Trophoblast cell (in vitro differentiated cells and primary cell): ENCODE measurements around the gene ZDHHC14.
A peak's percentile ranks its signal among the peaks of the same experiment; 100 is the strongest.
"Not testable (repeated sequence)": the region's sequence is repeated elsewhere in the genome, so short reads cannot be mapped to it uniquely, and the experiment has no call there.

Source experiments
- DNase-seq, 2 donors: peaks; one replicate each; pipeline ENCODE4 v3.0.0-alpha.2; 2016
- H2AFZ ChIP-seq: 2 replicates; pipeline ENCODE4 v1.6.1; 2013; ENCODE audit warnings: low read length, moderate library complexity, mild to moderate bottlenecking; ENCODE audit not compliant: insufficient read depth, poor library complexity
- H2AK5ac ChIP-seq: 2 replicates; pipeline ENCODE4 v1.6.1; 2013; ENCODE audit warnings: mild to moderate bottlenecking, low read length
- H2BK120ac ChIP-seq: 2 replicates; pipeline ENCODE4 v1.6.1; 2013; ENCODE audit warnings: low read length, mild to moderate bottlenecking, moderate library complexity; ENCODE audit not compliant: insufficient read depth, poor library complexity
- H2BK12ac ChIP-seq: 2 replicates; pipeline ENCODE4 v1.6.1; 2013; ENCODE audit warnings: mild to moderate bottlenecking, low read length, moderate library complexity
- H2BK5ac ChIP-seq: 2 replicates; pipeline ENCODE4 v1.6.1; 2013; ENCODE audit warnings: low read length, low read depth, moderate library complexity, mild to moderate bottlenecking; ENCODE audit not compliant: poor library complexity
- H3K14ac ChIP-seq: 2 replicates; pipeline ENCODE4 v1.6.1; 2013; ENCODE audit warnings: mild to moderate bottlenecking, low read length
- H3K18ac ChIP-seq: 2 replicates; pipeline ENCODE4 v1.6.1; 2013; ENCODE audit warnings: mild to moderate bottlenecking, low read length
- H3K23ac ChIP-seq: 2 replicates; pipeline ENCODE4 v1.6.1; 2013; ENCODE audit warnings: low read length
- H3K27ac ChIP-seq: 2 replicates; pipeline ENCODE4 v1.5.1; 2013; ENCODE audit warnings: low read depth, mild to moderate bottlenecking, inconsistent platforms, low read length, moderate library complexity
- H3K27me3 ChIP-seq: 2 replicates; pipeline ENCODE4 v1.6.1; 2013; ENCODE audit warnings: inconsistent platforms, mild to moderate bottlenecking, low read length, moderate library complexity; ENCODE audit not compliant: insufficient read depth
- H3K36me3 ChIP-seq, 2 experiments: 1 replicate in 1 of 2; 2 replicates in 1 of 2; pipeline ENCODE4 v1.6.1; 2013; ENCODE audit warnings: low read length in 2 of 2, mild to moderate bottlenecking in 2 of 2, moderate library complexity in 1 of 2; ENCODE audit not compliant: insufficient read depth in 2 of 2, control insufficient read depth in 1 of 2
- H3K4ac ChIP-seq: 2 replicates; pipeline ENCODE4 v1.6.1; 2013; ENCODE audit warnings: low read depth, mild to moderate bottlenecking, low read length, moderate library complexity
- H3K4me1 ChIP-seq, 2 experiments: 1 replicate in 1 of 2; 2 replicates in 1 of 2; pipeline ENCODE4 v1.6.1; 2013; ENCODE audit warnings: low read length in 2 of 2, mild to moderate bottlenecking in 2 of 2, moderate library complexity in 1 of 2; ENCODE audit not compliant: insufficient read depth in 2 of 2, control insufficient read depth in 1 of 2
- H3K4me2 ChIP-seq: 2 replicates; pipeline ENCODE4 v1.6.1; 2013; ENCODE audit warnings: inconsistent platforms, mild to moderate bottlenecking, low read length, moderate library complexity
- H3K4me3 ChIP-seq: 2 replicates; pipeline ENCODE4 v1.5.1; 2013; ENCODE audit warnings: mild to moderate bottlenecking, low read depth, low read length, inconsistent platforms
- H3K79me1 ChIP-seq: one replicate; pipeline ENCODE4 v1.6.1; 2013; ENCODE audit warnings: low read length
- H3K79me2 ChIP-seq: 2 replicates; pipeline ENCODE4 v1.6.1; 2013; ENCODE audit warnings: low read length, mild to moderate bottlenecking; ENCODE audit not compliant: control insufficient read depth, insufficient read depth, poor library complexity
- H3K9ac ChIP-seq: 2 replicates; pipeline ENCODE4 v1.6.1; 2013; ENCODE audit warnings: mild to moderate bottlenecking, low read length
- H3K9me3 ChIP-seq: 2 replicates; pipeline ENCODE4 v1.6.1; 2013; ENCODE audit warnings: low read depth, mild to moderate bottlenecking, control low read depth, inconsistent platforms, low read length; ENCODE audit not compliant: insufficient read depth
- H4K12ac ChIP-seq: 2 replicates; pipeline ENCODE4 v1.6.1; 2013; ENCODE audit warnings: low read depth, mild to moderate bottlenecking, low read length, moderate library complexity
- H4K8ac ChIP-seq: 2 replicates; pipeline ENCODE4 v1.6.1; 2013; ENCODE audit warnings: low read depth, mild to moderate bottlenecking, low read length, moderate library complexity
- H4K91ac ChIP-seq: one replicate; pipeline ENCODE4 v1.6.1; 2013; ENCODE audit warnings: low read depth, mild to moderate bottlenecking, low read length, moderate library complexity
- WGBS: extraction: QIAGEN DNeasy Blood & Tissue Kit; methylation state at CpG from one replicate; pipeline ENCODE4 v1.1.7; 2013; ENCODE audit warnings: missing lambda C conversion rate; ENCODE audit not compliant: insufficient read length, insufficient coverage; ENCODE audit errors: extremely low coverage; 5-methylcytosine and 5-hydroxymethylcytosine counted together

The ZDHHC14 gene

DNA sequence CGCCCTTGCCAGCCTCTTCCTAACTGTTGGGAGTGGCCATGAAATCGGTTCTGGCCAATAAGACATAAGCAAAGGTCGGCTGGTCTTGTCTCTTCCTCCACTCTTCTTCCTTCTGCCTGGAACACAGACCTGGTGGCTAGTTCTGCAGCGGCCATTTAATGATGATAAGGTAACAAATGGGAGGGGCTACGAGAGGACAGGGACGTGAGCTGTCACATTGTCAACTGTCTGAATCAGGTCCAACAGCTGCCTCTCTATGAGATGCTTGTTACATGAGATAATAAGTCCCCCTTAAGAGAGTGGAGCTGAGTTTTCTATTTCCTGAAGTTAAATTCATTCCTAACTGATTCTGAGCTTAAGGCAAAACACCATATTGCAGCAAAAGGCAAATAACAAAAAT, 45.2 kb upstream of the ZDHHC14 start:
- no peak overlapping the region for H4K12ac ChIP-seq
- H3K14ac ChIP-seq, result no peak overlapping the region
- H2AK5ac ChIP-seq, result no peak overlapping the region
- no peak overlapping the region for H3K9ac ChIP-seq
- H4K91ac ChIP-seq, result no peak overlapping the region
- no CpG with 5 or more reads among the region's 6 CpGs for WGBS
- H3K27me3 ChIP-seq, result no peaks in the 10 kb centered on the region
- peak; percentile 66 to 85 for DNase-seq
- no peak overlapping the region for H3K4ac ChIP-seq
- no peak overlapping the region for H4K8ac ChIP-seq
- no peak overlapping the region for H3K18ac ChIP-seq
- no peak overlapping the region for H2BK5ac ChIP-seq
- H3K79me2 ChIP-seq, result no peaks in the 10 kb centered on the region
- no peaks in the 10 kb centered on the region for H3K9me3 ChIP-seq
- no peaks in the 10 kb centered on the region for H3K36me3 ChIP-seq
- no peak overlapping the region for H3K27ac ChIP-seq
- no peak overlapping the region for H2BK12ac ChIP-seq
- H3K79me1 ChIP-seq, result no peaks in the 10 kb centered on the region
- no peak overlapping the region for H2AFZ ChIP-seq
- H3K4me3 ChIP-seq, result no peak overlapping the region
- H3K4me1 ChIP-seq, result no peaks in the 10 kb centered on the region
- H2BK120ac ChIP-seq, result no peak overlapping the region
- no peak overlapping the region for H3K23ac ChIP-seq
- no peak overlapping the region for H3K4me2 ChIP-seq

- H3K4me2 ChIP-seq, H4K91ac ChIP-seq, H3K27me3 ChIP-seq, H3K79me1 ChIP-seq, H3K4me1 ChIP-seq, H2AK5ac ChIP-seq, H2BK12ac ChIP-seq, H3K79me2 ChIP-seq, H3K18ac ChIP-seq, H2BK120ac ChIP-seq, H3K9me3 ChIP-seq, H2BK5ac ChIP-seq, H3K14ac ChIP-seq, H3K4ac ChIP-seq, DNase-seq, H4K8ac ChIP-seq, H2AFZ ChIP-seq, H4K12ac ChIP-seq, H3K9ac ChIP-seq, H3K4me3 ChIP-seq, H3K36me3 ChIP-seq, H3K23ac ChIP-seq, H3K27ac ChIP-seq: not testable (repeated sequence)
- no CpG with 5 or more reads among the region's 3 CpGs for WGBS
Observed at GRCh38 chr6:157337276-157337675, 43.7 kb upstream of the ZDHHC14 start.

DNA sequence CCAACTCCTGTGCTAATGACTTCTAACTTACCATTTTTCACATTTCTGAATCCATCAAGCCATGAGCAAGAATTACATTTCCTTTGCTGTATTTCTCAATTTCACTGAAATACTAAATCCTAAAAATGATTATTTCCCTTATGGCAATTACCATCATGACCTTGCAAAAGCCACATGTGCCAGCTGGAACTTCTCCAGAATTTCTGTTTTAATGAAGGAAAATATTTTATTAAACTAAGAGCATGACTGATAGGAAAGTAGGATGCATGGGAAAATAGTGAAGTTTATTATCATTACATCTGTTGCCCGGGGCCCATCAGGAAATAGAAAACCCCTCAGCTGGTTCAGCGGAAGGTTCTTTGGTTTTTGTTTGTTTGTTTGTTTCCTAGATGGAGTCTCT, 43.2 kb upstream of the ZDHHC14 start:
- Histone ChIP-seq H3K4me3 (no peak overlapping the region), H3K36me3 (no peaks in the 10 kb centered on the region), H3K4me2 (no peak overlapping the region), H3K14ac (no peak overlapping the region), H2BK120ac (no peak overlapping the region), H2AFZ (no peak overlapping the region), H3K9ac (no peak overlapping the region), H2AK5ac (no peak overlapping the region), H3K4me1 (no peaks in the 10 kb centered on the region), H3K9me3 (no peaks in the 10 kb centered on the region), H2BK5ac (no peak overlapping the region), H3K4ac (no peak overlapping the region), H4K8ac (no peak overlapping the region), H3K79me1 (no peaks in the 10 kb centered on the region), H3K18ac (no peak overlapping the region), H3K79me2 (no peaks in the 10 kb centered on the region), H4K91ac (no peak overlapping the region), H3K27me3 (no peaks in the 10 kb centered on the region), H3K23ac (no peak overlapping the region), H4K12ac (no peak overlapping the region), H2BK12ac (no peak overlapping the region), H3K27ac (no peak overlapping the region)
- no CpG with 5 or more reads among the region's 2 CpGs for WGBS
- no peak for DNase-seq

GRCh38 chr6:157339432-157339831, 41.6 kb upstream of the ZDHHC14 start:
- WGBS, result no CpG with 5 or more reads among the region's 1 CpG
- Histone ChIP-seq H2AK5ac (no peak overlapping the region), H3K4me2 (no peak overlapping the region), H3K14ac (no peak overlapping the region), H3K27me3 (no peaks in the 10 kb centered on the region), H2BK120ac (no peak overlapping the region), H3K27ac (no peak overlapping the region), H3K9ac (no peak overlapping the region), H3K23ac (no peak overlapping the region), H3K79me2 (no peaks in the 10 kb centered on the region), H4K91ac (no peak overlapping the region), H3K79me1 (no peaks in the 10 kb centered on the region), H3K18ac (no peak overlapping the region), H3K4ac (no peak overlapping the region), H2BK5ac (no peak overlapping the region), H3K9me3 (no peaks in the 10 kb centered on the region), H3K4me1 (peaks cover 0 to 6% of the 10 kb centered on the region in 2 experiments), H4K8ac (no peak overlapping the region), H2BK12ac (no peak overlapping the region), H4K12ac (no peak overlapping the region), H3K4me3 (no peak overlapping the region), H3K36me3 (no peaks in the 10 kb centered on the region), H2AFZ (no peak overlapping the region)
- DNase-seq, result no peak
